Measurements from ENCODE around the gene CACFD1.

Gene CACFD1

DNA sequence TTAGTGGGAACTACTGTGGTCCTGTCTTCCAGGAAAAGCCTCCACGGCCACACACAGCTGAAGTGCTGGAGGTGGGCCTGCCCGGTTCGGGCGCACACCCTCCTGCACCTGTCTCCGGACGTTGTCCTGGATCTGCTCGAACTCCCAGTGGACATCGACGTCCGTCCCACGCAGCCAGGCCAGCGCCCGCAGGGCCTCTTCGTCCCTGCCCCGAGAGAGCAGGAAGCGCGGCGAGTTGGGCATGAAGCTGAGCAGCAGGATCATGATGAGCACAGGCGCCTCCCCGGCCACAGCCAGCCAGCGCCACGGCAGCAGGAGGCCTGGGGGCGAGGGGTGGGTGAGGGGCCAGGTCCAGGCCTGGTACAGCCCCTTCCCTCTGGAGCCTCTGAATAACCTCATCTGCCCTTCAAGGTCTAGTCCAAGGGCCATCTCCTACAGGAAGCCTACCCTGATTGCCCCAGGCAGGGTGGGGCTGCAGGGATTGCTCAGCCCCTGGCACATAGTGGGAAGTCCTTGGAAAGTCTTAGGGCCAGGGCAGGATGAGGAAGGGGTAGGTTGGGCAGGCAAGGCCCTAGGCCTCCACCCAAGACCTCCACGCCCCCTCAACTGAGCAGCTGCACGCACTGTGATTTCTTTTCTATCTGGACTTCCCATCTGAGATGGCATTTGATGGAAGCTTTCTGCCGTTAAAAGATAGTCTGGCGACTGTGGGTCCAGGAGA, 15.7 kb downstream of the CACFD1 start:
- TF ChIP-seq, protein P1, sequence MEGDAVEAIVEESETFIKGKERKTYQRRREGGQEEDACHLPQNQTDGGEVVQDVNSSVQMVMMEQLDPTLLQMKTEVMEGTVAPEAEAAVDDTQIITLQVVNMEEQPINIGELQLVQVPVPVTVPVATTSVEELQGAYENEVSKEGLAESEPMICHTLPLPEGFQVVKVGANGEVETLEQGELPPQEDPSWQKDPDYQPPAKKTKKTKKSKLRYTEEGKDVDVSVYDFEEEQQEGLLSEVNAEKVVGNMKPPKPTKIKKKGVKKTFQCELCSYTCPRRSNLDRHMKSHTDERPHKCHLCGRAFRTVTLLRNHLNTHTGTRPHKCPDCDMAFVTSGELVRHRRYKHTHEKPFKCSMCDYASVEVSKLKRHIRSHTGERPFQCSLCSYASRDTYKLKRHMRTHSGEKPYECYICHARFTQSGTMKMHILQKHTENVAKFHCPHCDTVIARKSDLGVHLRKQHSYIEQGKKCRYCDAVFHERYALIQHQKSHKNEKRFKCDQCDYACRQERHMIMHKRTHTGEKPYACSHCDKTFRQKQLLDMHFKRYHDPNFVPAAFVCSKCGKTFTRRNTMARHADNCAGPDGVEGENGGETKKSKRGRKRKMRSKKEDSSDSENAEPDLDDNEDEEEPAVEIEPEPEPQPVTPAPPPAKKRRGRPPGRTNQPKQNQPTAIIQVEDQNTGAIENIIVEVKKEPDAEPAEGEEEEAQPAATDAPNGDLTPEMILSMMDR (IDR thresholded peaks at IDR 0.05; ENCODE audit: insufficient read depth, missing control alignments), result no peak
- no peak for DNase-seq (ENCODE audit: insufficient read length, low spot score)
- no peak for FAIRE-seq

DNA sequence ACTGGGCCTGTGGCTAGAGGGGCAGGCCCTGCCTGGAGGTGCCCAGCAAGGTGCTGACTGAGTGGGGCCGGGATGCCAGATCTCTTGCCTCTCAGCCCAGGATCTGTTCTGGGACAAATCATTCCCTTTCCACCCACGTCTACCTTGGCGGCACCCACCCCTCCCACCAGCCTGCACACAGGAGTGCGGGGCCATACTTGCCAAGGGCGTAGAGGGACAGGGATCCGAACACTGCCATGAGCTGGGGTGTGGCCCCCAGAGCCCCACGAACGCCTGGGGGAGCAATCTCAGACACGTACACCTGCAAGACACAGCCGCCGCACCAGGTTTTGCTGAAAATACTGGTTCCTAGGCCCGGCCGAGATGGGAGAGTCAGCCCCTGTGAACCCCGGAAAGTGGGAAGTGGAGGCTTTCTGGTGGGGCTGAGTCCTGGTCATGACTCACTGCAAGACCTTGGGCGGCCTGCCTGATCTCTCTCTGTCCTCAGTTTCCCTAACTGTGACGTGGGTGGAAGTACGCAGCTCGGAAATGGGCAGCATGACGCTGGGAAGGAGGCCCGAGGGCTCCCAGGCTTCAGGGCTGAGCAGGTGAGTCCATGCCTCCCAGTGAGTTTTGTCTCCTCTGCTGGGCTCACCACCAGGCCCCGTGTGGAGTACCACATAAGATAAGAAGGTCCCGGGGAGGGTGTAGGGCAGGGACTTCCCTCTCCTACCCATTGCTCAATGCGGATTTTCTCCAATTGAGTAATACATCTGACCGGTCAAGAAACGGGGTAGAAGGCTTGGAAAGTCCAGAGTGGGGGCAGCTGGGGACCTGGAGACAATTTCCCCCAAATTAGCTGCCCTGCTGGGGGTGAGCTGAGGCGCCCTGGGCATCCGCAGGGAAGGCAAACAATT, 16.5 kb downstream of the CACFD1 start:
- TF ChIP-seq, protein P1 (IDR thresholded peaks at IDR 0.05; ENCODE audit: insufficient read depth, missing control alignments), result no peak
- DNase-seq (ENCODE audit: insufficient read length, low spot score) (no peak), FAIRE-seq (no peak)

DNA sequence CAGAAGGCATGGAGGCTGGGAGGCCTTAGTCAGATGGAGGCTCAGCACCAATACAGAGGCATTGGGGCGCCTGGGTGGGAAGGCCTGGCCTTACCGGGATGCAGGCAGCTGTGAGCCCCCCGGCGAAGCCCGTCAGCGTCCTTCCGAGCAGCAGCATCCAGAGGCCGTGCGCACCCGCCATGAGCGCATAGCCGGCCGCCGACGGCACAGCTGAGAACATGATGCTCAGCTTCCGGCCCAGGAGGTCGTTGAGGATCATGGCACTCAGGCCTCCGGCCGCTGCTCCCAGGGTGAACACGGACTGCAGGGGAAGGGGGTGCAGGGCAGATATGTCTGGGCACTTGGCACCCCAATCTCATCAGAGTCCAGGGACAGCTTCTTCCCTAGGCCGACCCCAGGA, 17.2 kb downstream of the CACFD1 start:
- no peak for DNase-seq (ENCODE audit: insufficient read length, low spot score)
- TF ChIP-seq, protein P1 (IDR thresholded peaks at IDR 0.05; ENCODE audit: insufficient read depth, missing control alignments), result no peak
- no peak for FAIRE-seq

DNA sequence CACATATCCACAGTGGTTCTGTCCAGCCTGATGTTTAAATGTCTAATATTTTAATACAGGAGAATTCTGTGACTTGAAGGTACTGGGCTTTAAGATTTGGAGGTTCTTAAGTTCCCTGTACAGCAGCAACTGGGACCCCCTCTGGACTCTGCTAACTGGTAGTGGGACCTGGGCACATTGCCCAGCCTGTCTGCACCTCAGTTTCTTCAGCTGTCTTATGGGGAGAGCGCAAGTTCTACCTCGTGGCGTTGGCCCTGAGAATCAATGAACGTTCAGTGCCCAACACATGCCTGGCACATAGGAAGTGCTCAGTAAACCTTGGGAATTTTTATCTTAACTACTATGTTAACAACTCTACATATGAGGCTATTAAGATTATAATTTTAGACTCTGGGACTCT, 17.7 kb downstream of the CACFD1 start:
- TF ChIP-seq, protein P1 (IDR thresholded peaks at IDR 0.05; ENCODE audit: insufficient read depth, missing control alignments), result no peak
- DNase-seq (ENCODE audit: insufficient read length, low spot score), result no peak
- no peak for FAIRE-seq

DNA sequence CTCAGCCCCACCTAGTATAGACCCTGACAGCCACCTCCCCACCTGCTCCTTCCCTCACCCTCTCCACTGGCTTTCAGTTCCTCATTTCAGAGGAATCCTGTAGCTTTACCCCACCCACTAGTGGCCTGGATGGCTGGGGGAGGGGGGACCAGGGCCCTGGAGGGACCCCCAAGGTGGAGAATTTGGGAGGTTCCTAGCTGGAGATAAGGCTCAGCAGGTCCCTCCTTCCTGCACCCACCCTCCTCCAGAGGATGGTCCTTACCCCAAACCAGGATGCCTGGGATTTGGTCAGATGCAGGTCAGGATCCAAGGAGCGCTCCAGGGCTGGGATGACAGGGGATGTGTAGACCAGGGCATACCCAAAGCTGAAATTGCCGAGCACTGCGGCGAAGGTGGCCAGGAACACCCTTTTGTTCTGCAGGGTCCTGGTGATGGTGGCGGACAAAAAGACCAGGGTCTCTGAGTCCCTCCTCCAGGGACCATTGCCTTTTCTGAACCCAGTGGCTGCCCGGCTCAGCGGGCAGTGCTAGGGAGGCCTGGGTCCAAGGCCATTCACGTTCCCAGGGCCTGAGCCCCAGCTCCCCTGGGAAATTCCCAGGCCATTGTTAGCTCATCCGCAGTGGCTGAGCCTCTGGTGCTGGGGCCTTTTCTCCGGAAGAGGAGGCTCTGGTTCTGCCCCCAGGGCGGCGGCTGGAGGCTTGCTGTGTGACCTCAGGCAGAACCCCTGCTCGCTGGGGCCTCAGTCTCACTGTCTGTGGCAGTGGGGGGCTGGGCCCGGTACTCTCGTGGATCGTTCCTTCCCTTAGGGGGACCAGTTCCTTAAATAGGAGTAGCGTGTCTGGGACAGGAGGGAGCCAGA, 18.4 kb downstream of the CACFD1 start:
- TF ChIP-seq, protein P1 (IDR thresholded peaks at IDR 0.05; ENCODE audit: insufficient read depth, missing control alignments), result no peak
- FAIRE-seq (no peak), DNase-seq (ENCODE audit: insufficient read length, low spot score) (no peak)

DNA sequence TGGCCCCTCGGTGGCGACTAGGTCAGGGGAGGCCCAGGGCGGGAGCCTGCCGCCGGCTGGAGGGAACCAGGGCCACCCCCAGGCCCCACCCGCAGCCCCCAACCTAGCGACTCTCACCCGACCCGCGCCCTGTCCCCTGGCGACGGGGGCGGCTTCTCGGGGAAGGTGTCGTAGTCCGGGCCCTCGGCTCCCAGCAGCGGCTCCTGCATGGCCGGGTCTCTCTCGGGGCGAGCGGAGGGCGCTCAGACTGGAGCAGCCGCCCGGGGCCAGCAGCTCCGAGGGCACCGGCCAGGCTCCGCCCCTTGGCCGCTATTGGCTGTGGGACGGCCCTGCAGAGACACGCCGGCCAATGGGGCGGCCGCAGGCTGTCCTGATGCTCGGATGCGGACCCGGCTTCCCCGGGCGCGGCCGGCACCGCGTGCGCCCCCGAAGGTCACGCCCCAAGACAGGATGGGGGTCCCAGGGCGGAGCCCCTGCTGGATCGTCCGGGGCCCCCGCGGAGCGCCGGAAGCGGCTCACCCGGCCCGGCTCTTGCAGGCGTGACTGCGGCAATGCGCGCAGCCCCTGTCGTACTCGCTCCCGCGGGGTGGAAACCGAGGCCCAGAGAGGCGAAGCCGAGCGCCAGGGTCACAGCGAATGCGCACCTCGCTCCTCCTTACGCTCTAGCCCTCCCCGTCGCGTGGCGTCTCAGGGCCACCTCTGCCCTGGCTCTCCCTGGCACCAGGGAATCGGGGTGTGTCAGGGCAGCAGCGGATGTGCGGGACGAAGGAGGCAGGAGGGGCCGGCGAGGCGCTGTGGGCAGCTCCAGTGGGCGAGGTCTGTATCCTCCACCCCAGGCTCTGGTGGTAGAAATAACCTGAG, 19.3 kb downstream of the CACFD1 start, which contains the start of gene SLC2A6:
Gene SLC2A6, minus strand, starts transcription at position 249 of the 861 bp plus-strand sequence. Its CDS starts 40 bp downstream, at position 209.
- TF ChIP-seq, protein P1 (IDR thresholded peaks at IDR 0.05; ENCODE audit: insufficient read depth, missing control alignments), result no peak
- FAIRE-seq (no peak), DNase-seq (ENCODE audit: insufficient read length, low spot score) (peak; percentile 97)
